Measurements from ENCODE around the gene UCP1.
"Not testable (repeated sequence)": the region's sequence is repeated elsewhere in the genome, so short reads cannot be mapped to it uniquely, and the experiment has no call there.

UCP1 gene

DNA sequence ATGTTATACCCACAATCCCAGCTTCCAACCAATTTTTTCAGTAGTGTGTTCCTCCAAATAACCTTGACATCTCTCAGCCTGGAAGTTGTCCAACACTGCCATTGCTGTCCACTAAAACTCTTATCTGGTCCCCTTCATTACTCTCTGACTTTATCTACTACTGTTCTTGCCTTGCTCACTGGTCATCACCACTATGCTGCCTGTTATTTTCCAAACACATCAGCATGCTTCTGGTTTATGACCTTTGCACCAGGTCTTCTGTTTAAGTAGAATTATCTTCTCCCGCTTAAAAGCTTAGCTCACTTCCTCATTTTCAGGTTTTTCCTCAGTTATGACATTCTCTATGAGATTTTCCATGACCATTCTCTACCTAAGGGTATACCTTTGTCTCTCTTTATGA lies 39.3 kb downstream of the UCP1 start:
- no peak for DNase-seq

DNA sequence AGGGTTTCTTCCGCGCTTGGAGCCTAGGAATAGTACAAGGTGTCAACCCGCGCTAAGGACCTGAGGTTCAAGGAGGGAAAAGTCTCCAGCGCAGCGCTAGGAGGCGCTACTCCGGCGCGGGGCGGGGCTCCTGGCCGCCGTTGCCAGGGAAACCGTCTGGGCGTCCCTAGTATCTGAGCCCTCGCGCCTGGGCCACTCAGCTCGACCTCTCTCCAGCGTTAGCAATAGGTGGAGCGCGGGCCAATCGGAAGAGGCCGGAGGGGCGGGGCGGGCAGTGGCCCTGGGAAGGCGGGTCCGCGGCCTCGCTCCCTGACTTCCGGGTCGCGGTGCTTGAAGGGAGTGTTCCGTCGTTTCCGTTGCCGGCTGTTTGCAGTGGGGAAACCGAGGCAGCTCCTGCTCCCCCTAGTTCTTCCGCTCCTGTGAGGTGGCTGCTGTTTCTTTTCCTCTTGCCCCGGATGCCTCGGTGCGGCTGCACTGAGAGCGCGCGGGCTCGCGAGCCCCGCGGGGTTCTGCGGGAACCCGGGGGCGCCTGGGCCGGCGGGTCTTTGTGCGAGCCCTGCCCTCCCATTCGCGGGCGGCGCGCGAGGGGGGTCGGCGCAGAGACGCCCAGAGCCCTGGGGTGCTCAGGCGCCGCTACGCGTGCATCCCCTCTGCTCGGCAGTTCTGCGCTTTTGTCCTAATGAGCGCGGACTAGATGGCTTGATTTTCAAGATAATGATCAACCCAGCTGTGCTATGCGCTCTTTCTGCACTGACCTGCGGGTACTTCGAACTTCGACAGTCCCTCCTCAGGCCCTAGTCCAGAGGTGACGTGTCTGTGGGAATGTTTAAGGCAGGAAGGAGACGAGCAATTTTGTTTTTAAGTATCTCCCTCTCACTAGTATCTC lies 44.7 kb downstream of the UCP1 start, which contains the start of gene ELMOD2:
Gene ELMOD2 (plus strand): TSS at position 312 of the 886 bp plus-strand sequence. CDS start 1,261 bp downstream, outside the sequence.
- peak; percentile 98 for DNase-seq

DNA sequence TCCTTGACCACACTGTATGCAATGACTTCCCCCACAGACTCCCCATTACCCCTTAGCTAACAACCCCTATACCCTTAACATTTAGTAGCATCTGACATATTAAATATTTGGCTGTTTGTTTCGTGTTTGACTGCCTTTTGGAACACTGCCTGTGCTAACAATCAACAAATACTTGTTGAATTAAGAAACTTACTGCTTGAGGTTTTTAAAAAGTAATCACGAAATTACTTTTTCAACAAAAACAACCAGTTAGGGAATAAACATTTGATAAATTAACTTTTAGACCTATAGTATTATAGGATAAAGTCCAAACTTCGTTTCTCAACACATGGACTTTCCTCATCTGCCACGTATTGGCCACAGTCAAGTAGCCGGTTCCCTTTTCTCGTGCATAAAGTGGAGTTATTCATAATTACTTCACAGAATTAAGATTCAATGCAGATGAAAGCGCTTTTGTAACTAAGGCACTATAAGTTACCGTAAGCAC lies 45.3 kb downstream of the UCP1 start:
- DNase-seq = no peak

DNA sequence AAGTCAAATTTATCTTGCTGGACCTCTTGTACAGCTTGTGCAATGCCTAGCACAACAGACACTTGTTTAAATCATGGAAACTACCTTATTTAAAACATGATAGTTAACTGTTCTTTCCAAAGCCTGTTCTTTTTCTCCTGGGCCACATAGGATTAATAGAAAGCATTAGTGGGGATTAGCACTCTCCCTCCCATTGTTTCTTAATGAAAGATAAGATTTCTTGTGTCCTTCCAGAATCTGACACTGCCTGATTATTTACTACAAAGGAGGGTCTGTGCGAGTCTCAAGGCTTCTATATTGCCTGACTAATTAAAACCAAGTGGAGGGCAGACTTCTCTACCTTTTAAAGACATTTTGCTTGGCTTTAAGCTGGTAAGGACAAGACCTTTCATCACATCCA lies 53.3 kb downstream of the UCP1 start:
- no peak for DNase-seq

DNA sequence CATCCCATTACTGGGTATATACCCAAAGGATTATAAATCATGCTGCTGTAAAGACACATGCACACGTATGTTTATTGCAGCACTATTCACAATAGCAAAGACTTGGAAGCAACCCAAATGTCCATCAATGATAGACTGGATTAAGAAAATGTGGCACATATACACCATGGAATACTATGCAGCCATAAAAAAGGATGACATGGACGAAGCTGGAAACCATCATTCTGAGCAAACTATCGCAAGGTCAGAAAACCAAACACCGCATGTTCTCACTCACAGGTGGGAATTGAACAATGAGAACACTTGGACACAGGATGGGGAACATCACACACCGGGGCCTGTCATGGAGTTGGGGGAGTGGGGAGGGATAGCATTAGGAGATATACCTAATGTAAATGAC lies 55.0 kb downstream of the UCP1 start:
- DNase-seq = not testable (repeated sequence)

All from stimulated activated CD4-positive, alpha-beta T cell treated with anti-CD3 and anti-CD28 coated beads, Interleukin-4, amount 100 ng/mL, for 24 hours (primary cell).